Activated CD8-positive, alpha-beta memory T cell treated with anti-CD3 and anti-CD28 coated beads, Interleukin-2, amount 50 U/mL, for 1 hour (primary cell): ENCODE measurements around the gene STK16.
A peak's percentile ranks its signal among the peaks of the same experiment; 100 is the strongest.
"Not testable (repeated sequence)": the region's sequence is repeated elsewhere in the genome, so short reads cannot be mapped to it uniquely, and the experiment has no call there.

Experiments
- DNase-seq: peaks from one replicate; pipeline ENCODE4 v3.0.0-alpha.2; 2020; ENCODE audit errors: extremely low read depth

Gene STK16

GRCh38 chr2:219245148-219245898 is at the start of gene STK16, which contains the start of gene GLB1L:
TSS of gene STK16 (plus strand) at chr2:219245479. CDS start at chr2:219246000, 521 bp downstream.
TSS of gene GLB1L (minus strand) at chr2:219245444. CDS start at chr2:219243573, 1,871 bp downstream.
- no peak for DNase-seq

GRCh38 chr2:219197388-219197787 is 47.9 kb upstream of the STK16 start:
- DNase-seq: no peak

GRCh38 chr2:219198974-219199373 is 46.3 kb upstream of the STK16 start:
- no peak for DNase-seq

- no peak for DNase-seq
Measured at GRCh38 chr2:219199470-219200211, 45.6 kb upstream of the STK16 start.

- DNase-seq: not testable (repeated sequence)
Measured at GRCh38 chr2:219200502-219201326, 44.6 kb upstream of the STK16 start.

- not testable (repeated sequence) for DNase-seq
Measured at GRCh38 chr2:219201331-219201730, 43.9 kb upstream of the STK16 start.

GRCh38 chr2:219204425-219205164 is 40.7 kb upstream of the STK16 start:
- DNase-seq: no peak

GRCh38 chr2:219205165-219205538 is 40.1 kb upstream of the STK16 start:
- no peak for DNase-seq

- DNase-seq: no peak
Measured at GRCh38 chr2:219205981-219206327, 39.3 kb upstream of the STK16 start.

GRCh38 chr2:219206328-219207133 is 38.7 kb upstream of the STK16 start, which contains the start of gene ZFAND2B:
TSS of gene ZFAND2B (plus strand) at chr2:219206782. CDS start at chr2:219206988, 206 bp downstream.
- DNase-seq: peak; percentile 87

- no peak for DNase-seq
Measured at GRCh38 chr2:219207134-219207883, 38.0 kb upstream of the STK16 start.

- DNase-seq: no peak
Measured at GRCh38 chr2:219207884-219208740, 37.2 kb upstream of the STK16 start.

- no peak for DNase-seq
Measured at GRCh38 chr2:219209236-219210195, 35.8 kb upstream of the STK16 start.

- no peak for DNase-seq
Measured at GRCh38 chr2:219210196-219210885, 34.9 kb upstream of the STK16 start.

GRCh38 chr2:219210886-219211362 is 34.4 kb upstream of the STK16 start:
- DNase-seq: no peak

GRCh38 chr2:219213026-219213415 is 32.3 kb upstream of the STK16 start:
- DNase-seq: no peak

GRCh38 chr2:219213486-219214071 is 31.7 kb upstream of the STK16 start:
- DNase-seq: no peak
